SK-N-SH (cell line): Measurements from ENCODE around the gene ANKRD40. TPM values are rescaled to one million over a fixed set of nuclear protein-coding genes. Genes with fewer than 3 reads are reported as not detected.
A peak's percentile ranks its signal among the peaks of the same experiment; 100 is the strongest.

ENCODE experiments used
- CTCF ChIA-PET: fragments of 300-600, 350-600 bp; formaldehyde crosslinking; extraction: SDS; loops from one replicate; lab custom pipeline; 2021; lab: Yijun Ruan, JAX
- POLR2A ChIA-PET: fragments of 350-600 bp; sonication (Branson Sonifier 250); formaldehyde crosslinking; extraction: SDS; loops from one replicate; lab custom pipeline; 2020; ENCODE audit warnings: antibody characterized with exemption, inconsistent platforms; lab: Yijun Ruan, JAX
- DNase-seq: peaks from one replicate; pipeline ENCODE4 v3.0.0; 2012
- H2AFZ ChIP-seq: fragments of 200-600 bp; sonication (generic); 2 replicates; pipeline ENCODE4 v1.8.1; 2016; ENCODE audit warnings: antibody characterized with exemption, mild to moderate bottlenecking, low read depth
- H3F3A ChIP-seq: fragments of 200-600 bp; sonication (generic); replicated peaks from 2 replicates; pipeline ENCODE3; 2016; ENCODE audit warnings: antibody characterized with exemption, mild to moderate bottlenecking; ENCODE audit not compliant: insufficient read depth
- H3K27ac ChIP-seq, 2 experiments: fragments of 200-500 bp in 1 of 2; fragments of 200-600 bp in 1 of 2; sonication (Bioruptor generic) in 1 of 2; sonication (generic), shearing (Covaris generic) in 1 of 2; 2 replicates each; pipeline versions ENCODE4 v1.5.1 to v1.6.1; 2014 to 2016; ENCODE audit warnings: low read depth in 2 of 2, inconsistent platforms in 1 of 2, low read length in 1 of 2, mild to moderate bottlenecking in 1 of 2, mixed read lengths in 1 of 2
- H3K27me3 ChIP-seq: fragments of 200-600 bp; sonication (generic), shearing (Covaris generic); 2 replicates; pipeline ENCODE4 v1.6.1; 2016; ENCODE audit warnings: mixed run types; ENCODE audit not compliant: insufficient read depth
- H3K36me3 ChIP-seq, 2 experiments: fragments of 200-500 bp in 1 of 2; fragments of 200-600 bp in 1 of 2; sonication (Bioruptor generic) in 1 of 2; sonication (generic) in 1 of 2; replicated peaks in 1 of 2; 2 replicates each; pipeline versions ENCODE3 to v1.5.1; 2014 to 2016; ENCODE audit warnings: low read length in 1 of 2, mild to moderate bottlenecking in 1 of 2; ENCODE audit not compliant: insufficient read depth in 2 of 2, control insufficient read depth in 1 of 2
- H3K4me1 ChIP-seq, 2 experiments: fragments of 200-500 bp in 1 of 2; fragments of 200-600 bp in 1 of 2; sonication (Bioruptor generic) in 1 of 2; sonication (generic), shearing (Covaris generic) in 1 of 2; 2 replicates each; pipeline versions ENCODE4 v1.5.1 to v1.6.1; 2014 to 2016; ENCODE audit warnings: low read depth in 1 of 2, low read length in 1 of 2, mixed run types in 1 of 2; ENCODE audit not compliant: insufficient read depth in 2 of 2, control insufficient read depth in 1 of 2
- H3K4me2 ChIP-seq: fragments of 200-600 bp; sonication (generic), shearing (Covaris generic); 2 replicates; pipeline ENCODE4 v1.6.1; 2017; ENCODE audit warnings: mixed run types
- H3K4me3 ChIP-seq, 2 experiments: fragments of 200-500 bp in 1 of 2; fragments of 200-600 bp in 1 of 2; sonication (Bioruptor generic) in 1 of 2; sonication (generic), shearing (Covaris generic) in 1 of 2; 2 replicates each; pipeline versions ENCODE4 v1.5.1 to v1.8.1; 2014 to 2016; ENCODE audit warnings: low read depth in 2 of 2, inconsistent platforms in 1 of 2, low read length in 1 of 2, mild to moderate bottlenecking in 1 of 2, mixed read lengths in 1 of 2, moderate library complexity in 1 of 2
- H3K79me2 ChIP-seq: fragments of 200-600 bp; sonication (generic); 2 replicates; pipeline ENCODE4 v1.8.1; 2017; ENCODE audit warnings: mild to moderate bottlenecking; ENCODE audit not compliant: insufficient read depth
- H3K9ac ChIP-seq: fragments of 200-600 bp; sonication (generic); 2 replicates; pipeline ENCODE4 v1.6.1; 2017; ENCODE audit warnings: mixed run types
- H3K9me2 ChIP-seq: fragments of 200-600 bp; sonication (generic); 2 replicates; pipeline ENCODE4 v1.6.1; 2017; ENCODE audit warnings: mixed run types
- H3K9me3 ChIP-seq: fragments of 200-600 bp; sonication (generic); 2 replicates; pipeline ENCODE4 v1.6.1; 2017; ENCODE audit warnings: mixed run types, mild to moderate bottlenecking, moderate library complexity
- H4K20me1 ChIP-seq: fragments of 200-600 bp; sonication (generic); 2 replicates; pipeline ENCODE4 v1.6.1; 2017; ENCODE audit warnings: mild to moderate bottlenecking, mixed run types; ENCODE audit not compliant: insufficient read depth
- CHD2 ChIP-seq: fragments of 150-350 bp; IDR thresholded peaks from 2 replicates; pipeline ENCODE4 v1.6.1; 2018; ENCODE audit warnings: low read length; ENCODE audit not compliant: partially characterized antibody
- ELF1 ChIP-seq: IDR thresholded peaks from 2 replicates; pipeline ENCODE4 v1.4.0; 2012
- EP300 ChIP-seq, 2 experiments: IDR thresholded peaks; 2 replicates each; pipeline versions ENCODE4 v1.4.0 to v1.6.1; 2012; ENCODE audit warnings: borderline replicate concordance in 1 of 2, low read depth in 1 of 2, low read length in 1 of 2
- FOSL2 ChIP-seq: IDR thresholded peaks from 2 replicates; pipeline ENCODE4 v1.4.0; 2012; ENCODE audit warnings: low read depth, mild to moderate bottlenecking, moderate library complexity, borderline replicate concordance
- FOXM1 ChIP-seq: IDR thresholded peaks from 2 replicates; pipeline ENCODE4 v1.4.0; 2012; ENCODE audit warnings: low read depth, mild to moderate bottlenecking
- JUND ChIP-seq: IDR thresholded peaks from 2 replicates; pipeline ENCODE4 v1.4.0; 2012
- MXI1 ChIP-seq: IDR thresholded peaks from 2 replicates; pipeline ENCODE4 v1.6.1; 2012; ENCODE audit warnings: mild to moderate bottlenecking, low read depth, low read length, improper control_type of control experiment
- NRF1 ChIP-seq: IDR thresholded peaks from 2 replicates; pipeline ENCODE4 v1.6.1; 2012; ENCODE audit warnings: low read depth, mild to moderate bottlenecking, low read length
- POLR2AphosphoS5 ChIP-seq: IDR thresholded peaks from 2 replicates; pipeline ENCODE4 v1.6.1; 2012; ENCODE audit warnings: low read depth, low read length
- RAD21 ChIP-seq: IDR thresholded peaks from 2 replicates; pipeline ENCODE4 v1.6.1; 2012; ENCODE audit warnings: mild to moderate bottlenecking, low read length
- RCOR1 ChIP-seq: fragments of 150-350 bp; IDR thresholded peaks from 2 replicates; pipeline ENCODE4 v1.6.1; 2017; ENCODE audit warnings: antibody characterized with exemption, low read length
- SIN3A ChIP-seq: IDR thresholded peaks from 2 replicates; pipeline ENCODE4 v1.6.1; 2012; ENCODE audit warnings: low read depth, mild to moderate bottlenecking, low read length, moderate library complexity, borderline replicate concordance
- SMC3 ChIP-seq: IDR thresholded peaks from 2 replicates; pipeline ENCODE4 v1.6.1; 2012; ENCODE audit warnings: low read depth, low read length, improper control_type of control experiment
- TAF1 ChIP-seq: IDR thresholded peaks from 2 replicates; pipeline ENCODE4 v1.6.1; 2012; ENCODE audit warnings: low read depth, mild to moderate bottlenecking, low read length, moderate library complexity, borderline replicate concordance
- TEAD4 ChIP-seq: IDR thresholded peaks from 2 replicates; pipeline ENCODE4 v1.4.0; 2012; ENCODE audit warnings: mild to moderate bottlenecking, borderline replicate concordance; ENCODE audit not compliant: insufficient read depth
- WGBS: methylation state at CpG from one replicate; pipeline ENCODE4 v1.1.6; 2017; ENCODE audit warnings: low lambda C conversion rate; 5-methylcytosine and 5-hydroxymethylcytosine counted together
- polyA plus RNA-seq, 3 experiments: library from polyadenylated mRNA; depleted of rRNA; stranded (reverse); fragments of >200 nt; gene quantifications; 2 replicates each; pipeline ENCODE4 v1.2.3, GENCODE V29; 2012
- TF ChIP-seq, protein P1 (sequence below): fragments of 150-350 bp; IDR thresholded peaks from 2 replicates; pipeline ENCODE4 v1.6.1; 2017; ENCODE audit warnings: antibody characterized with exemption, low read length, low read depth, borderline replicate concordance
- TF ChIP-seq, protein P2 (sequence below): IDR thresholded peaks from 2 replicates; pipeline ENCODE4; 2012
- TF ChIP-seq, protein P3 (sequence below): IDR thresholded peaks from 2 replicates; pipeline ENCODE4 v1.4.0; 2012; ENCODE audit warnings: low read depth, borderline replicate concordance
- TF ChIP-seq, protein P4 (sequence below): IDR thresholded peaks from 2 replicates; pipeline ENCODE4 v1.4.0; 2012; ENCODE audit warnings: low read depth, borderline replicate concordance
- TF ChIP-seq, protein P5 (sequence below): fragments of 200-600 bp; sonication (generic); IDR thresholded peaks from 2 replicates; pipeline ENCODE4 v1.6.1; 2017; ENCODE audit warnings: antibody characterized with exemption, mild to moderate bottlenecking, moderate library complexity
- TF ChIP-seq, protein P6 (sequence below): IDR thresholded peaks from 2 replicates; pipeline ENCODE4 v1.4.0; 2012; ENCODE audit warnings: low read depth

ANKRD40 gene
- polyA plus RNA-seq, 1 of the 3 experiments (the other 2 are of a cell fraction) = 33.6 TPM

DNA sequence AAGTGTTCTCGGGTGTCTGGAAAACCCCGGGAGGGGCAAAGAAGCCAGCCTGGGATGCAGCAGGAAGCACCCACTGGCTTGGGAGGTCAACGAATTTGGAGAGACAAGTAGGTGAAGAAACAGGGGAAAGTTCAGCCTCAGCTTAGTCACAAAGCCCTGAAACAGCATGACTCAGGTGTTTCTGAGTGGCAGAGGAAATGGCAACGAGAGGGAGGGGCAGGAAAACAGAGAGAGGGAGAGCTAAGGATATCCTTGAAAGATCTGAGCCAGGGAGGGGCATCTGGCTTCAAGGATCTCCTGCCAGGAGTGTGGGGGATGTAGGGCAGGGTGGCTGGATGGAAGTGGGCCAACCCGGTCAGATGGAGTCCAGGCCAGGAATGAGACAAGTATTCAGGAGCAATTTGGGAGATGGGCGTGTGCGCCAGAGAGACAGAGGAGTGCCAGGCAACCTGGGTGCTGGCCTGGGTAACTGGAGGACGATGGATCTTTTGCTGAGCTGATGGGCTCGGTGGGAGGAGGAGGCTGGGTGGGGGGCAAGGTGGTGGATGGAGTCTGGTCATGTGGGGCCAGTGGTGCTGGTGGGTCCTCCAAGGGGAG lies 45.8 kb downstream of the ANKRD40 start (continued):
- TF ChIP-seq RCOR1 (no peak), SIN3A (peak; percentile 81; the same call in 1 of the 2 replicates), ELF1 (peak; percentile 50), RAD21 (no peak), NRF1 (no peak), EP300 (IDR thresholded peaks at IDR 0.05; ENCODE audit: borderline replicate concordance in 1 of 2, low read depth in 1 of 2, low read length in 1 of 2) (peak; percentile 40 to 93; a peak in 1 of 4 replicates), MXI1 (no peak)
- TF ChIP-seq, protein P1, sequence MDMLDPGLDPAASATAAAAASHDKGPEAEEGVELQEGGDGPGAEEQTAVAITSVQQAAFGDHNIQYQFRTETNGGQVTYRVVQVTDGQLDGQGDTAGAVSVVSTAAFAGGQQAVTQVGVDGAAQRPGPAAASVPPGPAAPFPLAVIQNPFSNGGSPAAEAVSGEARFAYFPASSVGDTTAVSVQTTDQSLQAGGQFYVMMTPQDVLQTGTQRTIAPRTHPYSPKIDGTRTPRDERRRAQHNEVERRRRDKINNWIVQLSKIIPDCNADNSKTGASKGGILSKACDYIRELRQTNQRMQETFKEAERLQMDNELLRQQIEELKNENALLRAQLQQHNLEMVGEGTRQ = no peak
- TF ChIP-seq, protein P2, sequence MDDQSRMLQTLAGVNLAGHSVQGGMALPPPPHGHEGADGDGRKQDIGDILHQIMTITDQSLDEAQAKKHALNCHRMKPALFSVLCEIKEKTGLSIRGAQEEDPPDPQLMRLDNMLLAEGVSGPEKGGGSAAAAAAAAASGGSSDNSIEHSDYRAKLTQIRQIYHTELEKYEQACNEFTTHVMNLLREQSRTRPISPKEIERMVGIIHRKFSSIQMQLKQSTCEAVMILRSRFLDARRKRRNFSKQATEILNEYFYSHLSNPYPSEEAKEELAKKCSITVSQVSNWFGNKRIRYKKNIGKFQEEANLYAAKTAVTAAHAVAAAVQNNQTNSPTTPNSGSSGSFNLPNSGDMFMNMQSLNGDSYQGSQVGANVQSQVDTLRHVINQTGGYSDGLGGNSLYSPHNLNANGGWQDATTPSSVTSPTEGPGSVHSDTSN = peak; percentile 93

DNA sequence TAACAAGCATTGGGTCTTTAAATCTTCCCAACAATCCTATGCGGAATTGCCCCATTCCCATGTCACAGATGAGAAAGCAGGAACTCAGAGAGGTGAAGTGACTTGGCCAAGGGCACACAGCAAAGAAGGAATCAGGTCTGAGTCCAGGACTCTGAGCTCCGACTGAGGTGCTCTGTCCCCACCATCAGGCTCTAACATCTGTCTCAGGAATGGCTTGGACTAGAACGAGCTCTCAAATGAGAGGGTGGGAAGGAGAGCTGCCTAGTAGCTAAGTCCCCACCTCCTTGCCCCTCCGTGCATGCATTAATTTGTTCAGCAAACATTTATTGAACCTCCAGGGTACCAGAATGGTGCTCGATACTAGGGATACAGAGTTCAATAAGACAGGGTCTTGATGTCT lies 46.4 kb downstream of the ANKRD40 start:
- H3K4me2 ChIP-seq = peak overlapping the region; percentile 56
- no peaks in the 10 kb centered on the region for H3K9me3 ChIP-seq
- ChIA-PET POLR2A (interaction anchor here (1.1 kb wide), 1 partner anchor 383 kb away, joined by 3 read pairs; no protein-coding TSS in a partner anchor), CTCF (interaction anchor here (0.9 to 5.5 kb wide), 14 partner anchors 11 to 110 kb away, joined by 3 to 38 read pairs (median 6); partner anchors contain the start of gene ABCC3)
- no peaks in the 10 kb centered on the region for H3K9me2 ChIP-seq
- H3K27me3 ChIP-seq = no peaks in the 10 kb centered on the region
- peak overlapping the region; percentile 77 for H3K27ac ChIP-seq
- H3F3A ChIP-seq = peaks cover 38% of the 10 kb centered on the region
- TF ChIP-seq, protein P3, sequence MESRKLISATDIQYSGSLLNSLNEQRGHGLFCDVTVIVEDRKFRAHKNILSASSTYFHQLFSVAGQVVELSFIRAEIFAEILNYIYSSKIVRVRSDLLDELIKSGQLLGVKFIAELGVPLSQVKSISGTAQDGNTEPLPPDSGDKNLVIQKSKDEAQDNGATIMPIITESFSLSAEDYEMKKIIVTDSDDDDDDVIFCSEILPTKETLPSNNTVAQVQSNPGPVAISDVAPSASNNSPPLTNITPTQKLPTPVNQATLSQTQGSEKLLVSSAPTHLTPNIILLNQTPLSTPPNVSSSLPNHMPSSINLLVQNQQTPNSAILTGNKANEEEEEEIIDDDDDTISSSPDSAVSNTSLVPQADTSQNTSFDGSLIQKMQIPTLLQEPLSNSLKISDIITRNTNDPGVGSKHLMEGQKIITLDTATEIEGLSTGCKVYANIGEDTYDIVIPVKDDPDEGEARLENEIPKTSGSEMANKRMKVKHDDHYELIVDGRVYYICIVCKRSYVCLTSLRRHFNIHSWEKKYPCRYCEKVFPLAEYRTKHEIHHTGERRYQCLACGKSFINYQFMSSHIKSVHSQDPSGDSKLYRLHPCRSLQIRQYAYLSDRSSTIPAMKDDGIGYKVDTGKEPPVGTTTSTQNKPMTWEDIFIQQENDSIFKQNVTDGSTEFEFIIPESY = no peak
- TF ChIP-seq, protein P4, sequence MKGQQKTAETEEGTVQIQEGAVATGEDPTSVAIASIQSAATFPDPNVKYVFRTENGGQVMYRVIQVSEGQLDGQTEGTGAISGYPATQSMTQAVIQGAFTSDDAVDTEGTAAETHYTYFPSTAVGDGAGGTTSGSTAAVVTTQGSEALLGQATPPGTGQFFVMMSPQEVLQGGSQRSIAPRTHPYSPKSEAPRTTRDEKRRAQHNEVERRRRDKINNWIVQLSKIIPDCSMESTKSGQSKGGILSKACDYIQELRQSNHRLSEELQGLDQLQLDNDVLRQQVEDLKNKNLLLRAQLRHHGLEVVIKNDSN = no peak
- no peak for TF ChIP-seq TEAD4
- TF ChIP-seq SMC3 = no peak
- TF ChIP-seq FOXM1 = no peak
- no peak for TF ChIP-seq POLR2AphosphoS5
- no peak for TF ChIP-seq TAF1
- no peak for TF ChIP-seq JUND
- TF ChIP-seq, protein P5, sequence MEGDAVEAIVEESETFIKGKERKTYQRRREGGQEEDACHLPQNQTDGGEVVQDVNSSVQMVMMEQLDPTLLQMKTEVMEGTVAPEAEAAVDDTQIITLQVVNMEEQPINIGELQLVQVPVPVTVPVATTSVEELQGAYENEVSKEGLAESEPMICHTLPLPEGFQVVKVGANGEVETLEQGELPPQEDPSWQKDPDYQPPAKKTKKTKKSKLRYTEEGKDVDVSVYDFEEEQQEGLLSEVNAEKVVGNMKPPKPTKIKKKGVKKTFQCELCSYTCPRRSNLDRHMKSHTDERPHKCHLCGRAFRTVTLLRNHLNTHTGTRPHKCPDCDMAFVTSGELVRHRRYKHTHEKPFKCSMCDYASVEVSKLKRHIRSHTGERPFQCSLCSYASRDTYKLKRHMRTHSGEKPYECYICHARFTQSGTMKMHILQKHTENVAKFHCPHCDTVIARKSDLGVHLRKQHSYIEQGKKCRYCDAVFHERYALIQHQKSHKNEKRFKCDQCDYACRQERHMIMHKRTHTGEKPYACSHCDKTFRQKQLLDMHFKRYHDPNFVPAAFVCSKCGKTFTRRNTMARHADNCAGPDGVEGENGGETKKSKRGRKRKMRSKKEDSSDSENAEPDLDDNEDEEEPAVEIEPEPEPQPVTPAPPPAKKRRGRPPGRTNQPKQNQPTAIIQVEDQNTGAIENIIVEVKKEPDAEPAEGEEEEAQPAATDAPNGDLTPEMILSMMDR = no peak
- TF ChIP-seq CHD2 = no peak
- no peak for TF ChIP-seq RAD21
- TF ChIP-seq FOSL2 = no peak
- no peak for TF ChIP-seq SIN3A
- no peak for TF ChIP-seq RCOR1
- TF ChIP-seq, protein P6, sequence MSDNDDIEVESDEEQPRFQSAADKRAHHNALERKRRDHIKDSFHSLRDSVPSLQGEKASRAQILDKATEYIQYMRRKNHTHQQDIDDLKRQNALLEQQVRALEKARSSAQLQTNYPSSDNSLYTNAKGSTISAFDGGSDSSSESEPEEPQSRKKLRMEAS = no peak
- H2AFZ ChIP-seq = no peak overlapping the region
- peaks cover 3% of the 10 kb centered on the region; the same call in 1 of the 2 replicates for H3K79me2 ChIP-seq
- H4K20me1 ChIP-seq = no peaks in the 10 kb centered on the region
- peak overlapping the region; percentile 31; the same call in 1 of the 2 replicates for H3K9ac ChIP-seq
- no peak overlapping the region for H3K4me3 ChIP-seq
- H3K36me3 ChIP-seq = peaks cover 10 to 22% of the 10 kb centered on the region in 2 experiments
- 51% methylated on average over 5 of the region's 5 CpGs for whole genome bisulfite sequencing
- H3K4me1 ChIP-seq = peaks cover 39 to 44% of the 10 kb centered on the region in 2 experiments
- no peak for DNase-seq
